ENCODE data around the gene BDH1.

DNA sequence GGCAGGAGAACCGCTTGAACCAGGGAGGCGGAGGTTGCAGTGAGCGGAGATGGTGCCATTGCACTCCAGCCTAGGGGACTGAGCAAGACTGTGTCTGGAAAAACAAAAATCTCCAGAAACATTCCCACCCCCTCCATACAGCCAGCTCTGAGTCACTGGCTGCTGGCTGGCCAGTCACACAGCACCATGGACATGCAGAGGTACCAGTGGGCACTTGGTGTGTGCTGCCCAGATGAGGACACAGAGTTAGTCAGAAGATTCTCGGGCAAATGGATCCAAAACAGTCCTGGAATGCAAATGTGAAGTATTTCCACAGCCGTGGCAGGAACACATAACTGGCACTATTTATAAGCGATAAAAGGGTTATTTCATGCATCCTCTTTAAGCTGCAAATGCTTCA, 44.6 kb downstream of the BDH1 start:
- TF ChIP-seq, protein P1, sequence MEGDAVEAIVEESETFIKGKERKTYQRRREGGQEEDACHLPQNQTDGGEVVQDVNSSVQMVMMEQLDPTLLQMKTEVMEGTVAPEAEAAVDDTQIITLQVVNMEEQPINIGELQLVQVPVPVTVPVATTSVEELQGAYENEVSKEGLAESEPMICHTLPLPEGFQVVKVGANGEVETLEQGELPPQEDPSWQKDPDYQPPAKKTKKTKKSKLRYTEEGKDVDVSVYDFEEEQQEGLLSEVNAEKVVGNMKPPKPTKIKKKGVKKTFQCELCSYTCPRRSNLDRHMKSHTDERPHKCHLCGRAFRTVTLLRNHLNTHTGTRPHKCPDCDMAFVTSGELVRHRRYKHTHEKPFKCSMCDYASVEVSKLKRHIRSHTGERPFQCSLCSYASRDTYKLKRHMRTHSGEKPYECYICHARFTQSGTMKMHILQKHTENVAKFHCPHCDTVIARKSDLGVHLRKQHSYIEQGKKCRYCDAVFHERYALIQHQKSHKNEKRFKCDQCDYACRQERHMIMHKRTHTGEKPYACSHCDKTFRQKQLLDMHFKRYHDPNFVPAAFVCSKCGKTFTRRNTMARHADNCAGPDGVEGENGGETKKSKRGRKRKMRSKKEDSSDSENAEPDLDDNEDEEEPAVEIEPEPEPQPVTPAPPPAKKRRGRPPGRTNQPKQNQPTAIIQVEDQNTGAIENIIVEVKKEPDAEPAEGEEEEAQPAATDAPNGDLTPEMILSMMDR (conservative IDR thresholded peaks at IDR 0.05; ENCODE audit: low read length) = no peak
- no peak for TF ChIP-seq EZH2phosphoT487 (IDR thresholded peaks at IDR 0.05; ENCODE audit: borderline replicate concordance)
